Measurements from ENCODE around the gene IER3IP1.
A peak's percentile ranks its signal among the peaks of the same experiment; 100 is the strongest.
"Not testable (repeated sequence)": the region's sequence is repeated elsewhere in the genome, so short reads cannot be mapped to it uniquely, and the experiment has no call there.

Gene IER3IP1, protein sequence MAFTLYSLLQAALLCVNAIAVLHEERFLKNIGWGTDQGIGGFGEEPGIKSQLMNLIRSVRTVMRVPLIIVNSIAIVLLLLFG

DNA sequence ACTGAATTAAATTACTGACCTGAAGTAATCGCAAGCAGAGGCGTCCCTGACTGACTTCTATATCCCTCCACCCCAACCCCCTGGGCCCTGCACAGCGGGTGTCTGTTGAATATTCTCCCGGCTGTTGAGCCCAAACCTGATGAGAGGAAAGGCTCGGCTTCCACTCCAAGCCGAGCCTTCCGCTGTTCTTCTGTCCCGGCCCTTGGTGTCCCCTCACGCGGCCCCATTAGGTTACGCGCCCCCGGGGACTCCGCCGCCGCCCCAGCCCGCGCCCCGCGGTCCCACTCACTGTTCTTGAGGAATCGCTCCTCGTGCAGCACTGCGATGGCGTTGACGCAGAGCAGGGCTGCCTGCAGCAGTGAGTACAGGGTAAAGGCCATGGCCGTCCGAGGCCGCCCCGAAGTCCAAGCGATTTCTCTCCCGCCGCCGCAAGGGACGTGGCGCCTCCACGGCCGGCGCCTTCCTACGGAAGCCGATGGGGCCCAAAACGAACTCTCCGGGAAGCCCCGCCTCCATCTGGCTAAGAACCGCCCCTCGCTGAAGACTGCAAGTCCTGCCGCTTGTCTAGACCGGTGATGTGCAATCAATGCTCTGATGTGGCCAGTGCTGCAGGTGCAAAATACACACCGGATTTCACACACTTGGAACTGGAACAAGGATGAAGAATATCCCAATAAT is at the start of gene IER3IP1:
Gene IER3IP1 (minus strand): TSS at position 467 of the 678 bp plus-strand sequence. CDS start 87 bp downstream, at position 380.
- TF ChIP-seq, protein P1, sequence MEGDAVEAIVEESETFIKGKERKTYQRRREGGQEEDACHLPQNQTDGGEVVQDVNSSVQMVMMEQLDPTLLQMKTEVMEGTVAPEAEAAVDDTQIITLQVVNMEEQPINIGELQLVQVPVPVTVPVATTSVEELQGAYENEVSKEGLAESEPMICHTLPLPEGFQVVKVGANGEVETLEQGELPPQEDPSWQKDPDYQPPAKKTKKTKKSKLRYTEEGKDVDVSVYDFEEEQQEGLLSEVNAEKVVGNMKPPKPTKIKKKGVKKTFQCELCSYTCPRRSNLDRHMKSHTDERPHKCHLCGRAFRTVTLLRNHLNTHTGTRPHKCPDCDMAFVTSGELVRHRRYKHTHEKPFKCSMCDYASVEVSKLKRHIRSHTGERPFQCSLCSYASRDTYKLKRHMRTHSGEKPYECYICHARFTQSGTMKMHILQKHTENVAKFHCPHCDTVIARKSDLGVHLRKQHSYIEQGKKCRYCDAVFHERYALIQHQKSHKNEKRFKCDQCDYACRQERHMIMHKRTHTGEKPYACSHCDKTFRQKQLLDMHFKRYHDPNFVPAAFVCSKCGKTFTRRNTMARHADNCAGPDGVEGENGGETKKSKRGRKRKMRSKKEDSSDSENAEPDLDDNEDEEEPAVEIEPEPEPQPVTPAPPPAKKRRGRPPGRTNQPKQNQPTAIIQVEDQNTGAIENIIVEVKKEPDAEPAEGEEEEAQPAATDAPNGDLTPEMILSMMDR (IDR thresholded peaks at IDR 0.05; ENCODE audit: low read depth, low read length, missing control alignments): no peak
- peak; percentile 45 for DNase-seq (ENCODE audit: extremely low read depth, low read depth)
- peak within 1 kb of the TSS; percentile 87 for H3K4me3 ChIP-seq (replicated peaks; ENCODE audit: low read depth, low read length)

DNA sequence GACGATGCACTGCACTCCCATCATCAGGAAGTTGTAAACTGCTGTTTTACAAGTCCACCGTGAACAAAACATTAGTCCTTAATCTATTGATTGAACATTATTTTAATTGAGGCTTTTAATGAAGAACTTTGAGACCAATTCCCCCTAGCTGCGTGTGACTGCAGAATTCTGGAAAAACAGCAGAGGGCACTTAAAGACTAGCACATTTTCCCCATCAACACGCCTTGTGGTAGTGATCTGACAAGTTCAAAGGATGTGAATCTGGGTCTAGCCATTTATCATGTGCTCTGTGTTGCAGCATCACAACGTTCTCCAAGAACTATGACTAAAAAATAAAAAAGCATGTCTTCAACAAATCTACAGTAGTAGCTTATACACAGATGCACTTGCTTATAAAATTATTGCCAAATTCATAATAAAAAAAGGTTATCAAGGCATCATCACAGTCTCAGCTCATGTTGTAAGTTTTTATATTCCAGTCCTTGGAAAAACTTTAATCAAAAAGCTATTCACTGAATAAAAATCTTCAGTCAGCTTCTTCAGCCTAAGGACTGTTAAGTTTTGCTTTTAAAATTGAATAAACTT is 39.5 kb upstream of the IER3IP1 start:
- H3K4me3 ChIP-seq (replicated peaks; ENCODE audit: low read depth, low read length): no peak overlapping the region
- TF ChIP-seq, protein P1 (IDR thresholded peaks at IDR 0.05; ENCODE audit: low read depth, low read length, missing control alignments): peak; percentile 60
- DNase-seq (ENCODE audit: extremely low read depth, low read depth): peak; percentile 25

DNA sequence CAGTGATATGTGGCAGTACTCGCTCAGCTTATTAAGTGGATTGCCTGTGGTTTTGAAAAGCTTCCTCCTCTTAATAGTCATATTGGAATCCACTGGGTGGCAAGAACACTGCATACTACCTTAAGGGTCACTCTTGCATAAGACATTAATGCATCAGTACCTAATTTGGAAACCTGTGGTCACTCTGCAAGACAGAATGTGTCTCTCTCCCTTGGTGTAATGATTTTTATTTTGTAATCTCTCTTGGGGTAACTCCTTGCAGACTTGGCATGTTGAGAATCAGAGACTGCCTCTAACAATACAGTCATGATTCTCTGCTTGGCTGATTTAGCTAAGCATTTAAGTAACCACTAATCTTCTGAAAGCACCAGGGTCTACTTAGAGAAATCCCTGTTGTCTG is 33.0 kb upstream of the IER3IP1 start:
- TF ChIP-seq, protein P1 (IDR thresholded peaks at IDR 0.05; ENCODE audit: low read depth, low read length, missing control alignments): no peak
- no peak overlapping the region for H3K4me3 ChIP-seq (replicated peaks; ENCODE audit: low read depth, low read length)
- DNase-seq (ENCODE audit: extremely low read depth, low read depth): no peak

DNA sequence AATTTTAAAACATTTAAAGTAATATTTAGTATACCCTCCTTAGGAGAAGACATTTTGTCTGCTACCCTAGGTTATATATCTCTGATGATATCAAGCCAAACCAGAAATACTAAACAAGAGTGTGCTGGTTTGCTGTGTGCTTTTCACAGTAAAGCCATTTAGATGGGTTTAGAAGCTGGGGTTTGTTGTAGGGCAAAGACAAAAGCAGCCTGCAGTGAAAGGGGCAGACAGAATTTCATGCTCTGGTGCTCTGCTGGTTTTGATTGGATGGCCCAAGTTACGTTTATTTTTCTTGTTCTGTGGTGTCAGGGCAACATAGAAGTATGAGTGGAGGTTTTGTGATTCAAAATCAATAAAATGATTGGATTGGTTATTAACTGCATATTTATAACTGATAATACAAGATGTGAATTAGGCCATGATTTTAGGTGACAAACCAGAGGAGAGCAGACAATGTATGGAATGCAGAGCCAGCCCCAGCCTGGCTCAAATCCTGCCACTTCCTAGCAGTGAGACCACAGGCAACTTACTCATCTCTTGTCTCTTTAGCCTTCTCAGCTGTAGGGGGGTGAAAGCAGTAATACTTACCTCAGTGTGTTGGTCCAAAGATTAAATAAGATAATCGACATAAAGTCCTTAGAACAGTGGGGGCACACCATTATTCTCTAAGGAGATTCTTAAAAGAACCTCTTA is 30.9 kb upstream of the IER3IP1 start:
- TF ChIP-seq, protein P1 (IDR thresholded peaks at IDR 0.05; ENCODE audit: low read depth, low read length, missing control alignments): no peak
- no peak overlapping the region for H3K4me3 ChIP-seq (replicated peaks; ENCODE audit: low read depth, low read length)
- no peak for DNase-seq (ENCODE audit: extremely low read depth, low read depth)

DNA sequence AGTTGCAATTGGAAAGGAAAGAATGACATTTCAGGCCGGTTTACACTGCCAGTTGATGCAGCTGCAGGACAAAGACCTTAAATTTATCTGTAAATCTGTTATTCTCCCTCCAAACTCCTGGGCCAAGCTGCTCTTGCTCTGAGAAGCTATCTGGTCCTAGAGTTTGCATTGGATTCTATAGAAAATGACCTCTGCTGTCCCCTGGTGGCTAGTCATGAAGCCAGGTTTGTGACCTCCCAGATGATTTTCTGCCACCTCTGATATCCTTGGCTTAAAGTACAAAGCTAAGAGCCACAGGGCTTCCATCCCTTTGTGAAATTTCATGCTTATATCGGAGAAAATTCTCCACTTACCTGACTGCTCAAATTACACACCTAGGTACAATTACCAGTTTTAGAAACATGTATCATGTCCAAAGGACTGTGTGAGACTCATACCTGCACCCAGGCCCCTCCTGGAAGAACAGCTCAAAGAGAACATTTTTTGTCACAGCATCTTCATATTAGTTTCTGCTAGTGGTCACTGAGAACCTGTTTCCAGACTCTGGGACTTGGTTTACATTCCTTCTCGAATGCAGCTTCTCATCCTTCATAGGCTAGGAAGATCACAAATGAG is 28.9 kb upstream of the IER3IP1 start:
- no peak overlapping the region for H3K4me3 ChIP-seq (replicated peaks; ENCODE audit: low read depth, low read length)
- no peak for DNase-seq (ENCODE audit: extremely low read depth, low read depth)
- TF ChIP-seq, protein P1 (IDR thresholded peaks at IDR 0.05; ENCODE audit: low read depth, low read length, missing control alignments): peak; percentile 85

DNA sequence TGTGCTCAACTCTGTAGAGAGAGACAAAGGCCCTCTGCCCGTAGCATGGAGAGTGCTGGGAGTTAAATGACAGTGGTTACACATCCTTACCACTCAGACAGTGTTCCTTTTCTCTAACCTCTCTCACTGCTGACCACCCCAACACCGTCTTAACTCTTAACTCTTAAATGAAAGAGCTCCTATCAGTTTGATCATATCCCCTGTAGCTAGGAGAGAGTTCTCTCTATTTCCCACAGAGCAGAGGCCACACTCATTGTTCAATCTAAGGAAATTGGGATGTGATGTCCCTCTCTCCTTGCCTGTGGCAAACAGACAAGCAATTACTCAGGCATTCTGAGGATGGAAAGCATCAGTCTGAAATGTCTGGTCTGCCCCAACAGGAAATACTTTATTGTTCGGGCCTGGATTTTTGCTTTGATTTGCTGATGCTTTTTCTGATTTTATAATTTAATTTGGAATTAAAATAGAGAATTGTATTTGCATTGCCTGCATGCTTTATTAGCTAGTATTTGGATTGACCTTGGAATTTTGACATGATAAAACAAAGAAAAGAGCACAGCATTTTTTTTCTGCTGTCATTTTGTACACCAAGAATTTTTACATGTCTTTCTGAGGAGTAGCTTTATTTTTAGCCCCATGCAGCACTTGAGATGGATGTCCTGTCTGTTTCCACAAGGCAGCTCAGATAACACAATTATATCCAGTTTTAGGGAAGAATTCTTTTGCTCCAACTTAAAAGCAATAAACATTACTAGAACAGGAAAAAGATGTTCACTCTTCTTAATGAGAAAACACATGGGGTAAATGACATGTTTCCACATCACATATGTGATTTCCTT is 27.7 kb upstream of the IER3IP1 start:
- no peak for DNase-seq (ENCODE audit: extremely low read depth, low read depth)
- TF ChIP-seq, protein P1 (IDR thresholded peaks at IDR 0.05; ENCODE audit: low read depth, low read length, missing control alignments): no peak
- H3K4me3 ChIP-seq (replicated peaks; ENCODE audit: low read depth, low read length): no peak overlapping the region

DNA sequence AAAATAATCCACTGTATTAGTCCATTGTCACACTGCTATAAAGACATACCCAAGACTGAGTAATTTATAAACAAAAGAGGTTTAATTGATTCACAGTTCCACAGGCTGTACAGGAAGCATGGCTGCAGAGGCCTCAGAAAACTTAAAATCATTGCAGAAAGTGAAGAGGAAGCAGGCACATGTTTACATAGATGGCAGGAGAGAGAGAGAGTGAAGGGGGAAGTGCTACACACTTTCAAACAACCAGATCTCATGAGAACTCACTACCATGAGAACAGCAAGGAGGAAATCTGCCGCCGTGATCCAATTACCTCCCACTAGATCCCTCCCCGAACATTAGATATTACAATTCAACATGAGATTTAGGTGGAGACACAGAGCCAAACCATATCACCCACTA is 19.8 kb upstream of the IER3IP1 start:
- H3K4me3 ChIP-seq (replicated peaks; ENCODE audit: low read depth, low read length); DNase-seq (ENCODE audit: extremely low read depth, low read depth): not testable (repeated sequence)
